Measurements from ENCODE around the gene SERPINA1.
"Not testable (repeated sequence)": the region's sequence is repeated elsewhere in the genome, so short reads cannot be mapped to it uniquely, and the experiment has no call there.

The SERPINA1 gene

GRCh38 chr14:94375552-94376107, 12.8 kb downstream of the SERPINA1 start:
- in situ Hi-C loops (cut with MboI; ENCODE audit: low pct_unique_long_range_greater_than_20kb, low sequenced_read_pairs): no loop called here
- no peak for DNase-seq

GRCh38 chr14:94374749-94375260, 13.6 kb downstream of the SERPINA1 start:
- DNase-seq: no peak
- in situ Hi-C loops (cut with MboI; ENCODE audit: low pct_unique_long_range_greater_than_20kb, low sequenced_read_pairs): no loop called here

- in situ Hi-C loops (cut with MboI; ENCODE audit: low pct_unique_long_range_greater_than_20kb, low sequenced_read_pairs): no loop called here
- no peak for DNase-seq
Measured at GRCh38 chr14:94374116-94374515, 14.3 kb downstream of the SERPINA1 start.

GRCh38 chr14:94373708-94374107, 14.7 kb downstream of the SERPINA1 start:
- in situ Hi-C loops (cut with MboI; ENCODE audit: low pct_unique_long_range_greater_than_20kb, low sequenced_read_pairs): no loop called here
- no peak for DNase-seq

GRCh38 chr14:94372021-94372605, 16.3 kb downstream of the SERPINA1 start:
- in situ Hi-C loops (cut with MboI; ENCODE audit: low pct_unique_long_range_greater_than_20kb, low sequenced_read_pairs): no loop called here
- no peak for DNase-seq

- no peak for DNase-seq
- in situ Hi-C loops (cut with MboI; ENCODE audit: low pct_unique_long_range_greater_than_20kb, low sequenced_read_pairs): no loop called here
Measured at GRCh38 chr14:94370524-94370910, 17.9 kb downstream of the SERPINA1 start.

GRCh38 chr14:94369766-94370523, 18.5 kb downstream of the SERPINA1 start:
- DNase-seq; in situ Hi-C loops (cut with MboI; ENCODE audit: low pct_unique_long_range_greater_than_20kb, low sequenced_read_pairs): not testable (repeated sequence)

GRCh38 chr14:94368956-94369355, 19.4 kb downstream of the SERPINA1 start:
- DNase-seq: no peak
- in situ Hi-C loops (cut with MboI; ENCODE audit: low pct_unique_long_range_greater_than_20kb, low sequenced_read_pairs): no loop called here

GRCh38 chr14:94368243-94368590, 20.2 kb downstream of the SERPINA1 start:
- in situ Hi-C loops (cut with MboI; ENCODE audit: low pct_unique_long_range_greater_than_20kb, low sequenced_read_pairs): no loop called here
- no peak for DNase-seq

- in situ Hi-C loops (cut with MboI; ENCODE audit: low pct_unique_long_range_greater_than_20kb, low sequenced_read_pairs): no loop called here
- DNase-seq: no peak
Measured at GRCh38 chr14:94367347-94368242, 20.8 kb downstream of the SERPINA1 start.

GRCh38 chr14:94366146-94366915, 22.1 kb downstream of the SERPINA1 start, which contains the start of gene SERPINA2:
Gene SERPINA2, minus strand, starts transcription at chr14:94366698.
- in situ Hi-C loops (cut with MboI; ENCODE audit: low pct_unique_long_range_greater_than_20kb, low sequenced_read_pairs): no loop called here
- no peak for DNase-seq

GRCh38 chr14:94365624-94366023, 22.8 kb downstream of the SERPINA1 start:
- DNase-seq: no peak
- in situ Hi-C loops (cut with MboI; ENCODE audit: low pct_unique_long_range_greater_than_20kb, low sequenced_read_pairs): no loop called here

GRCh38 chr14:94364964-94365363, 23.4 kb downstream of the SERPINA1 start:
- no peak for DNase-seq
- in situ Hi-C loops (cut with MboI; ENCODE audit: low pct_unique_long_range_greater_than_20kb, low sequenced_read_pairs): no loop called here

GRCh38 chr14:94364037-94364436, 24.4 kb downstream of the SERPINA1 start:
- no peak for DNase-seq
- in situ Hi-C loops (cut with MboI; ENCODE audit: low pct_unique_long_range_greater_than_20kb, low sequenced_read_pairs): no loop called here

GRCh38 chr14:94363151-94363624, 25.2 kb downstream of the SERPINA1 start:
- DNase-seq: no peak
- in situ Hi-C loops (cut with MboI; ENCODE audit: low pct_unique_long_range_greater_than_20kb, low sequenced_read_pairs): no loop called here

- no peak for DNase-seq
- in situ Hi-C loops (cut with MboI; ENCODE audit: low pct_unique_long_range_greater_than_20kb, low sequenced_read_pairs): no loop called here
Measured at GRCh38 chr14:94362614-94363133, 25.7 kb downstream of the SERPINA1 start.

- in situ Hi-C loops (cut with MboI; ENCODE audit: low pct_unique_long_range_greater_than_20kb, low sequenced_read_pairs): no loop called here
Measured at GRCh38 chr14:94361682-94362081, 26.7 kb downstream of the SERPINA1 start.

GRCh38 chr14:94360945-94361565, 27.3 kb downstream of the SERPINA1 start:
- DNase-seq: no peak
- in situ Hi-C loops (cut with MboI; ENCODE audit: low pct_unique_long_range_greater_than_20kb, low sequenced_read_pairs): no loop called here

More at GRCh38 chr14:94361682-94362081, 26.7 kb downstream of the SERPINA1 start:
- DNase-seq: no peak
